Measurements from ENCODE around the gene HAPSTR1. TPM values are rescaled to one million over a fixed set of nuclear protein-coding genes. Genes with fewer than 3 reads are reported as not detected.

HAPSTR1 gene
- total and polyA plus RNA-seq, 2 of the 13 experiments (the other 11 are each of a cell fraction or from before 2014, with no cell fraction given): 25.2 to 83.2 TPM

- TF ChIP-seq UBTF (CRISPR knock-in tag; IDR thresholded peaks at IDR 0.05): peak; percentile 97
- peak; percentile 98 for TF ChIP-seq PRDM10 (CRISPR knock-in tag; IDR thresholded peaks at IDR 0.05; ENCODE audit: low read depth)
- peak; percentile 70 for TF ChIP-seq NFKB2 (CRISPR knock-in tag; IDR thresholded peaks at IDR 0.05; ENCODE audit: borderline replicate concordance)
- no peak for TF ChIP-seq TCF7 (IDR thresholded peaks at IDR 0.05; ENCODE audit: low read depth)
- TF ChIP-seq NFAT5 (CRISPR knock-in tag; IDR thresholded peaks at IDR 0.05): peak; percentile 97
- TF ChIP-seq CC2D1A (CRISPR knock-in tag; IDR thresholded peaks at IDR 0.05): no peak
- peak; percentile 88; the same call in 1 of the 2 replicates for TF ChIP-seq ZNF577 (CRISPR knock-in tag; IDR thresholded peaks at IDR 0.05; ENCODE audit: borderline replicate concordance, low read depth)
- TF ChIP-seq NCOA5 (CRISPR knock-in tag; IDR thresholded peaks at IDR 0.05): no peak
- TF ChIP-seq ZNF207 (IDR thresholded peaks at IDR 0.05; ENCODE audit: borderline replicate concordance): peak; percentile 87; the same call in 1 of the 2 replicates
- TF ChIP-seq ZNF615 (CRISPR knock-in tag; IDR thresholded peaks at IDR 0.05; ENCODE audit: borderline replicate concordance): no peak
- peak; percentile 65; the same call in 1 of the 2 replicates for TF ChIP-seq LBX2 (CRISPR knock-in tag; IDR thresholded peaks at IDR 0.05; ENCODE audit: borderline replicate concordance)
- TF ChIP-seq KAT2B (IDR thresholded peaks at IDR 0.05; ENCODE audit: borderline replicate concordance, low read depth, low read length): no peak
- TF ChIP-seq TMF1 (CRISPR knock-in tag; IDR thresholded peaks at IDR 0.05; ENCODE audit: low read depth): peak; percentile 92; the same call in 1 of the 2 replicates
- TF ChIP-seq ZNF740 (CRISPR knock-in tag; IDR thresholded peaks at IDR 0.05): peak; percentile 97
- peak; percentile 27; the same call in 1 of the 2 replicates for TF ChIP-seq DNMT1 (CRISPR knock-in tag; IDR thresholded peaks at IDR 0.05)
Observed at GRCh38 chr16:9090960-9091866, at the start of gene HAPSTR1 (continued).
